GM23338 (cell line): ENCODE results near the gene DCAF5. TPM values are rescaled to one million over a fixed set of nuclear protein-coding genes. Genes with fewer than 3 reads are reported as not detected.

Experiments
- ATAC-seq: fragments of 200-7000 bp; cut with Tn5 transposase; 3 replicates; pipeline ENCODE4 v1.9.1; 2020
- DNase-seq: peaks from one replicate; pipeline ENCODE4 v3.0.0-alpha.2; 2015; ENCODE audit warnings: low spot score
- H2AFZ ChIP-seq: fragments of 200-600 bp; sonication (generic); 2 replicates; pipeline ENCODE4 v1.8.0; 2016; ENCODE audit warnings: antibody characterized with exemption, mild to moderate bottlenecking, moderate library complexity
- H3F3A ChIP-seq: fragments of 200-600 bp; sonication (generic); replicated peaks from 2 replicates; pipeline ENCODE4 v1.8.0; 2017; ENCODE audit warnings: antibody characterized with exemption, mixed run types, low read depth
- H3K27ac ChIP-seq: fragments of 200-600 bp; sonication (generic); 2 replicates; pipeline ENCODE4 v1.6.1; 2016; ENCODE audit warnings: low read depth
- H3K27me3 ChIP-seq: fragments of 200-600 bp; sonication (generic); 2 replicates; pipeline ENCODE4 v1.8.0; 2016; ENCODE audit warnings: mild to moderate bottlenecking, mixed run types, moderate library complexity; ENCODE audit not compliant: insufficient read depth
- H3K36me3 ChIP-seq: fragments of 200-600 bp; sonication (generic); 2 replicates; pipeline ENCODE4 v1.8.0; 2016; ENCODE audit warnings: mild to moderate bottlenecking; ENCODE audit not compliant: insufficient read depth
- H3K4me1 ChIP-seq: fragments of 200-600 bp; sonication (generic); 2 replicates; pipeline ENCODE4 v1.8.0; 2016; ENCODE audit warnings: mild to moderate bottlenecking, moderate library complexity; ENCODE audit not compliant: insufficient read depth
- H3K4me2 ChIP-seq: fragments of 200-600 bp; sonication (generic); 2 replicates; pipeline ENCODE4 v1.7.1; 2017; ENCODE audit warnings: mixed run types
- H3K4me3 ChIP-seq: fragments of 200-600 bp; sonication (generic); 2 replicates; pipeline ENCODE4 v1.6.1; 2016; ENCODE audit warnings: mixed run types
- H3K79me2 ChIP-seq: fragments of 200-600 bp; sonication (generic); replicated peaks from 2 replicates; pipeline ENCODE4 v1.8.0; 2017; ENCODE audit warnings: mild to moderate bottlenecking; ENCODE audit not compliant: insufficient read depth
- H3K9me2 ChIP-seq: fragments of 200-600 bp; sonication (generic); 2 replicates; pipeline ENCODE4 v1.8.0; 2017; ENCODE audit not compliant: insufficient read depth
- H4K20me1 ChIP-seq: fragments of 200-600 bp; sonication (generic); replicated peaks from 2 replicates; pipeline ENCODE4 v1.8.0; 2017; ENCODE audit warnings: mild to moderate bottlenecking; ENCODE audit not compliant: insufficient read depth
- H3K27ac Mint-ChIP-seq: 2 replicates; pipeline ENCODE4 v1.8.0; 2020; ENCODE audit warnings: inconsistent platforms, mild to moderate bottlenecking, moderate library complexity, mixed read lengths
- H3K27me3 Mint-ChIP-seq: 3 replicates; pipeline ENCODE4 v1.8.0; 2022; ENCODE audit warnings: low read depth, mild to moderate bottlenecking, moderate library complexity, mixed read lengths, inconsistent platforms; ENCODE audit not compliant: insufficient read depth, poor library complexity
- H3K36me3 Mint-ChIP-seq: 3 replicates; pipeline ENCODE4 v1.8.0; 2021; ENCODE audit warnings: low read depth, mild to moderate bottlenecking, inconsistent platforms, moderate library complexity, mixed read lengths
- H3K4me1 Mint-ChIP-seq: 3 replicates; pipeline ENCODE4 v1.8.0; 2020; ENCODE audit warnings: mild to moderate bottlenecking, inconsistent platforms, mixed read lengths
- H3K4me3 Mint-ChIP-seq: 3 replicates; pipeline ENCODE4 v1.8.0; 2021; ENCODE audit warnings: moderate library complexity, mild to moderate bottlenecking, inconsistent platforms, mixed read lengths
- H3K9me3 Mint-ChIP-seq: 3 replicates; pipeline ENCODE4 v1.8.0; 2020; ENCODE audit warnings: moderate library complexity, mild to moderate bottlenecking, inconsistent platforms, mixed read lengths
- CREB1 ChIP-seq: fragments of 250-450 bp; sonication (Bioruptor Pico); IDR thresholded peaks from 2 replicates; pipeline ENCODE4 v1.5.0; 2020; ENCODE audit warnings: low read depth, mild to moderate bottlenecking, moderate library complexity
- EZH2 ChIP-seq: fragments of 200-600 bp; sonication (generic); IDR thresholded peaks from one replicate; pipeline ENCODE4 v1.8.0; 2017; ENCODE audit warnings: antibody characterized with exemption, mild to moderate bottlenecking, low read depth; ENCODE audit not compliant: unreplicated experiment
- JUNB ChIP-seq: IDR thresholded peaks from one replicate; pipeline ENCODE4 v1.6.1; 2016; ENCODE audit warnings: antibody characterized with exemption; ENCODE audit not compliant: unreplicated experiment
- POLR2AphosphoS5 ChIP-seq: IDR thresholded peaks from 2 replicates; pipeline ENCODE4 v1.6.1; 2016; ENCODE audit warnings: antibody characterized with exemption, low read depth
- ZNF114 ChIP-seq: fragments of 250-450 bp; sonication (Bioruptor Pico); IDR thresholded peaks from 2 replicates; pipeline ENCODE4 v1.5.0; 2020; ENCODE audit warnings: mild to moderate bottlenecking, moderate library complexity
- ZNF331 ChIP-seq: fragments of 250-450 bp; sonication (Bioruptor Pico); IDR thresholded peaks from 2 replicates; pipeline ENCODE4 v1.5.0; 2020; ENCODE audit warnings: low read depth, mild to moderate bottlenecking, moderate library complexity
- polyA plus RNA-seq: library from polyadenylated mRNA; unstranded; fragments of >200 nt; fragmentation: Nextera tagmentation; extraction: Ambion mirVana; gene quantifications from 2 replicates; pipeline ENCODE4 v1.2.1, GENCODE V29; 2016
- total RNA-seq: library from RNA; depleted of rRNA; stranded (reverse); fragments of >200 nt; shearing (Covaris generic); gene quantifications from 2 replicates; pipeline ENCODE4 v1.2.3, GENCODE V29; 2014
- TF ChIP-seq, protein P1 (sequence below): fragments of 250-450 bp; sonication (Bioruptor Pico); IDR thresholded peaks from 2 replicates; pipeline ENCODE4 v1.5.0; 2020; ENCODE audit warnings: mild to moderate bottlenecking, moderate library complexity
- TF ChIP-seq, protein P2 (sequence below): IDR thresholded peaks from 2 replicates; pipeline ENCODE4 v1.6.1; 2016; ENCODE audit warnings: antibody characterized with exemption
- TF ChIP-seq, protein P3 (sequence below): IDR thresholded peaks from one replicate; pipeline ENCODE4 v1.6.1; 2018; ENCODE audit warnings: antibody characterized with exemption; ENCODE audit not compliant: unreplicated experiment

The DCAF5 gene
- total and polyA plus RNA-seq, 2 experiments from 2014 or later, result 14.0 to 15.2 TPM

DNA sequence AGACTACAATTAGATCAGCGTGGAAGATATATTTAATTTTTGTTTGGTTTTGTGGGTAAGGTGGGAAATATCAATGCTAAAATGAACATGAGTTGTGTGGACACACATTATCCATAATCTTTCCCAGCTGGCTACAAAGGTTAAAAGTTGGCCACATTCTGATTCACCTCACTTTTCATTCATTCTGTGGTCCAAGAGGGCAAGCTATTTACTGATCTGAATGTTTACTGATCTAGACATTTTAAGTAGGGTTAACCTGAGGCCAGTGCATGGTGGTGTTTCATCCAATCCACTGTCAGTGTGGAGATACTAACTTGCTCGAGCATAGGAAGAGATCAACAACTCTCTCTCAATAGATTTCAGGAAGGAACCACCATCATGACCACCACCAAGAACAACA is 71.6 kb downstream of the DCAF5 start (continued):
- TF ChIP-seq, protein P1, sequence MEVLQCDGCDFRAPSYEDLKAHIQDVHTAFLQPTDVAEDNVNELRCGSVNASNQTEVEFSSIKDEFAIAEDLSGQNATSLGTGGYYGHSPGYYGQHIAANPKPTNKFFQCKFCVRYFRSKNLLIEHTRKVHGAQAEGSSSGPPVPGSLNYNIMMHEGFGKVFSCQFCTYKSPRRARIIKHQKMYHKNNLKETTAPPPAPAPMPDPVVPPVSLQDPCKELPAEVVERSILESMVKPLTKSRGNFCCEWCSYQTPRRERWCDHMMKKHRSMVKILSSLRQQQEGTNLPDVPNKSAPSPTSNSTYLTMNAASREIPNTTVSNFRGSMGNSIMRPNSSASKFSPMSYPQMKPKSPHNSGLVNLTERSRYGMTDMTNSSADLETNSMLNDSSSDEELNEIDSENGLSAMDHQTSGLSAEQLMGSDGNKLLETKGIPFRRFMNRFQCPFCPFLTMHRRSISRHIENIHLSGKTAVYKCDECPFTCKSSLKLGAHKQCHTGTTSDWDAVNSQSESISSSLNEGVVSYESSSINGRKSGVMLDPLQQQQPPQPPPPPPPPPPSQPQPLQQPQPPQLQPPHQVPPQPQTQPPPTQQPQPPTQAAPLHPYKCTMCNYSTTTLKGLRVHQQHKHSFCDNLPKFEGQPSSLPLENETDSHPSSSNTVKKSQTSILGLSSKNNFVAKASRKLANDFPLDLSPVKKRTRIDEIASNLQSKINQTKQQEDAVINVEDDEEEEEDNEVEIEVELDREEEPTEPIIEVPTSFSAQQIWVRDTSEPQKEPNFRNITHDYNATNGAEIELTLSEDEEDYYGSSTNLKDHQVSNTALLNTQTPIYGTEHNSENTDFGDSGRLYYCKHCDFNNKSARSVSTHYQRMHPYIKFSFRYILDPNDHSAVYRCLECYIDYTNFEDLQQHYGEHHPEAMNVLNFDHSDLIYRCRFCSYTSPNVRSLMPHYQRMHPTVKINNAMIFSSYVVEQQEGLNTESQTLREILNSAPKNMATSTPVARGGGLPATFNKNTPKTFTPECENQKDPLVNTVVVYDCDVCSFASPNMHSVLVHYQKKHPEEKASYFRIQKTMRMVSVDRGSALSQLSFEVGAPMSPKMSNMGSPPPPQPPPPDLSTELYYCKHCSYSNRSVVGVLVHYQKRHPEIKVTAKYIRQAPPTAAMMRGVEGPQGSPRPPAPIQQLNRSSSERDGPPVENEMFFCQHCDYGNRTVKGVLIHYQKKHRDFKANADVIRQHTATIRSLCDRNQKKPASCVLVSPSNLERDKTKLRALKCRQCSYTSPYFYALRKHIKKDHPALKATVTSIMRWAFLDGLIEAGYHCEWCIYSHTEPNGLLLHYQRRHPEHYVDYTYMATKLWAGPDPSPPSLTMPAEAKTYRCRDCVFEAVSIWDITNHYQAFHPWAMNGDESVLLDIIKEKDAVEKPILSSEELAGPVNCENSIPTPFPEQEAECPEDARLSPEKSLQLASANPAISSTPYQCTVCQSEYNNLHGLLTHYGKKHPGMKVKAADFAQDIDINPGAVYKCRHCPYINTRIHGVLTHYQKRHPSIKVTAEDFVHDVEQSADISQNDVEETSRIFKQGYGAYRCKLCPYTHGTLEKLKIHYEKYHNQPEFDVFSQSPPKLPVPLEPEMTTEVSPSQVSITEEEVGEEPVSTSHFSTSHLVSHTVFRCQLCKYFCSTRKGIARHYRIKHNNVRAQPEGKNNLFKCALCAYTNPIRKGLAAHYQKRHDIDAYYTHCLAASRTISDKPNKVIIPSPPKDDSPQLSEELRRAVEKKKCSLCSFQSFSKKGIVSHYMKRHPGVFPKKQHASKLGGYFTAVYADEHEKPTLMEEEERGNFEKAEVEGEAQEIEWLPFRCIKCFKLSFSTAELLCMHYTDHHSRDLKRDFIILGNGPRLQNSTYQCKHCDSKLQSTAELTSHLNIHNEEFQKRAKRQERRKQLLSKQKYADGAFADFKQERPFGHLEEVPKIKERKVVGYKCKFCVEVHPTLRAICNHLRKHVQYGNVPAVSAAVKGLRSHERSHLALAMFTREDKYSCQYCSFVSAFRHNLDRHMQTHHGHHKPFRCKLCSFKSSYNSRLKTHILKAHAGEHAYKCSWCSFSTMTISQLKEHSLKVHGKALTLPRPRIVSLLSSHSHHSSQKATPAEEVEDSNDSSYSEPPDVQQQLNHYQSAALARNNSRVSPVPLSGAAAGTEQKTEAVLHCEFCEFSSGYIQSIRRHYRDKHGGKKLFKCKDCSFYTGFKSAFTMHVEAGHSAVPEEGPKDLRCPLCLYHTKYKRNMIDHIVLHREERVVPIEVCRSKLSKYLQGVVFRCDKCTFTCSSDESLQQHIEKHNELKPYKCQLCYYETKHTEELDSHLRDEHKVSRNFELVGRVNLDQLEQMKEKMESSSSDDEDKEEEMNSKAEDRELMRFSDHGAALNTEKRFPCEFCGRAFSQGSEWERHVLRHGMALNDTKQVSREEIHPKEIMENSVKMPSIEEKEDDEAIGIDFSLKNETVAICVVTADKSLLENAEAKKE (CRISPR knock-in tag), result no peak
- no peak for TF ChIP-seq JUNB
- TF ChIP-seq EZH2, result no peak
- no peak for TF ChIP-seq ZNF114 (CRISPR knock-in tag)
- TF ChIP-seq, protein P2, sequence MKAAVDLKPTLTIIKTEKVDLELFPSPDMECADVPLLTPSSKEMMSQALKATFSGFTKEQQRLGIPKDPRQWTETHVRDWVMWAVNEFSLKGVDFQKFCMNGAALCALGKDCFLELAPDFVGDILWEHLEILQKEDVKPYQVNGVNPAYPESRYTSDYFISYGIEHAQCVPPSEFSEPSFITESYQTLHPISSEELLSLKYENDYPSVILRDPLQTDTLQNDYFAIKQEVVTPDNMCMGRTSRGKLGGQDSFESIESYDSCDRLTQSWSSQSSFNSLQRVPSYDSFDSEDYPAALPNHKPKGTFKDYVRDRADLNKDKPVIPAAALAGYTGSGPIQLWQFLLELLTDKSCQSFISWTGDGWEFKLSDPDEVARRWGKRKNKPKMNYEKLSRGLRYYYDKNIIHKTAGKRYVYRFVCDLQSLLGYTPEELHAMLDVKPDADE, result no peak
- no peak for TF ChIP-seq POLR2AphosphoS5

DNA sequence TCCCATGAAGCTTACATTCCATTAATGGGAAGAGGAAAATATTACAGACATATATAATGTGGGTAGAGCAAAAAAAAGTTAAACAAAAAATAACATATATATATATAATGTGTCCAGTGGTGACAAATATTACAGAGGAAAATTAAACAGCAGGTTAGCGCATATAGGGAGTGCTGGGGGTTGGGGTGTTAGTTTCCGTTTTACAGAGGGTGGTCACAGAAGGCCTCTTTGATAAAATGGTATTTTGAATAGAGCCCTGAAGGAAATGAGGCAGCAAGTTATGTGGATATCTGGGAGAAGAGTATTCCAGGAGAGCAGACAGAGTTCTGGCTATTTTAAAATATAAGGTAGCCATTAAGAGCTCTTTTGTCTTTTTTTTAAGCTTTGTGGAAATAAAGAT is 73.2 kb downstream of the DCAF5 start:
- no peaks in the 10 kb centered on the region for H3K9me2 ChIP-seq
- ATAC-seq (no peak), DNase-seq (no peak)
- Mint-ChIP-seq H3K9me3 (no peaks in the 10 kb centered on the region), H3K27ac (no peak overlapping the region), H3K4me1 (peaks cover 8% of the 10 kb centered on the region), H3K4me3 (no peak overlapping the region), H3K27me3 (peaks cover 2% of the 10 kb centered on the region), H3K36me3 (peaks cover 2% of the 10 kb centered on the region; the same call in 2 of the 3 replicates)
- H3K27me3 ChIP-seq, result no peaks in the 10 kb centered on the region
- H3F3A ChIP-seq, result no peaks in the 10 kb centered on the region
- H4K20me1 ChIP-seq, result no peaks in the 10 kb centered on the region
- TF ChIP-seq ZNF114 (CRISPR knock-in tag) (no peak), POLR2AphosphoS5 (no peak), ZNF331 (CRISPR knock-in tag) (no peak), CREB1 (CRISPR knock-in tag) (no peak)
- TF ChIP-seq, protein P2, result no peak
- TF ChIP-seq, protein P3, sequence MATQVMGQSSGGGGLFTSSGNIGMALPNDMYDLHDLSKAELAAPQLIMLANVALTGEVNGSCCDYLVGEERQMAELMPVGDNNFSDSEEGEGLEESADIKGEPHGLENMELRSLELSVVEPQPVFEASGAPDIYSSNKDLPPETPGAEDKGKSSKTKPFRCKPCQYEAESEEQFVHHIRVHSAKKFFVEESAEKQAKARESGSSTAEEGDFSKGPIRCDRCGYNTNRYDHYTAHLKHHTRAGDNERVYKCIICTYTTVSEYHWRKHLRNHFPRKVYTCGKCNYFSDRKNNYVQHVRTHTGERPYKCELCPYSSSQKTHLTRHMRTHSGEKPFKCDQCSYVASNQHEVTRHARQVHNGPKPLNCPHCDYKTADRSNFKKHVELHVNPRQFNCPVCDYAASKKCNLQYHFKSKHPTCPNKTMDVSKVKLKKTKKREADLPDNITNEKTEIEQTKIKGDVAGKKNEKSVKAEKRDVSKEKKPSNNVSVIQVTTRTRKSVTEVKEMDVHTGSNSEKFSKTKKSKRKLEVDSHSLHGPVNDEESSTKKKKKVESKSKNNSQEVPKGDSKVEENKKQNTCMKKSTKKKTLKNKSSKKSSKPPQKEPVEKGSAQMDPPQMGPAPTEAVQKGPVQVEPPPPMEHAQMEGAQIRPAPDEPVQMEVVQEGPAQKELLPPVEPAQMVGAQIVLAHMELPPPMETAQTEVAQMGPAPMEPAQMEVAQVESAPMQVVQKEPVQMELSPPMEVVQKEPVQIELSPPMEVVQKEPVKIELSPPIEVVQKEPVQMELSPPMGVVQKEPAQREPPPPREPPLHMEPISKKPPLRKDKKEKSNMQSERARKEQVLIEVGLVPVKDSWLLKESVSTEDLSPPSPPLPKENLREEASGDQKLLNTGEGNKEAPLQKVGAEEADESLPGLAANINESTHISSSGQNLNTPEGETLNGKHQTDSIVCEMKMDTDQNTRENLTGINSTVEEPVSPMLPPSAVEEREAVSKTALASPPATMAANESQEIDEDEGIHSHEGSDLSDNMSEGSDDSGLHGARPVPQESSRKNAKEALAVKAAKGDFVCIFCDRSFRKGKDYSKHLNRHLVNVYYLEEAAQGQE, result no peak
- H2AFZ ChIP-seq, result no peak overlapping the region
- H3K4me3 ChIP-seq, result no peak overlapping the region
- H3K27ac ChIP-seq, result no peak overlapping the region
- peaks cover 14% of the 10 kb centered on the region for H3K4me1 ChIP-seq
- no peaks in the 10 kb centered on the region for H3K36me3 ChIP-seq
- no peak overlapping the region for H3K4me2 ChIP-seq
- H3K79me2 ChIP-seq, result no peaks in the 10 kb centered on the region
